ENCODE data around the gene BRINP2.

Gene BRINP2

GRCh38 chr1:177289532-177289931 lies 118.8 kb downstream of the BRINP2 start:
- no peaks in the 10 kb centered on the region for H3K27me3 ChIP-seq (ENCODE audit: insufficient read depth, poor library complexity, severe bottlenecking)
- no peak overlapping the region for H3K4me3 ChIP-seq (replicated peaks; ENCODE audit: insufficient read depth, low read length)
- H3K27ac ChIP-seq (replicated peaks): no peak overlapping the region
- TF ChIP-seq SPI1 (IDR thresholded peaks at IDR 0.05; ENCODE audit: borderline replicate concordance, low read depth) (no peak), GABPA (IDR thresholded peaks at IDR 0.05; ENCODE audit: low read depth) (no peak), POLR2AphosphoS5 (IDR thresholded peaks at IDR 0.05; ENCODE audit: low read depth) (no peak)
- TF ChIP-seq, protein P1, sequence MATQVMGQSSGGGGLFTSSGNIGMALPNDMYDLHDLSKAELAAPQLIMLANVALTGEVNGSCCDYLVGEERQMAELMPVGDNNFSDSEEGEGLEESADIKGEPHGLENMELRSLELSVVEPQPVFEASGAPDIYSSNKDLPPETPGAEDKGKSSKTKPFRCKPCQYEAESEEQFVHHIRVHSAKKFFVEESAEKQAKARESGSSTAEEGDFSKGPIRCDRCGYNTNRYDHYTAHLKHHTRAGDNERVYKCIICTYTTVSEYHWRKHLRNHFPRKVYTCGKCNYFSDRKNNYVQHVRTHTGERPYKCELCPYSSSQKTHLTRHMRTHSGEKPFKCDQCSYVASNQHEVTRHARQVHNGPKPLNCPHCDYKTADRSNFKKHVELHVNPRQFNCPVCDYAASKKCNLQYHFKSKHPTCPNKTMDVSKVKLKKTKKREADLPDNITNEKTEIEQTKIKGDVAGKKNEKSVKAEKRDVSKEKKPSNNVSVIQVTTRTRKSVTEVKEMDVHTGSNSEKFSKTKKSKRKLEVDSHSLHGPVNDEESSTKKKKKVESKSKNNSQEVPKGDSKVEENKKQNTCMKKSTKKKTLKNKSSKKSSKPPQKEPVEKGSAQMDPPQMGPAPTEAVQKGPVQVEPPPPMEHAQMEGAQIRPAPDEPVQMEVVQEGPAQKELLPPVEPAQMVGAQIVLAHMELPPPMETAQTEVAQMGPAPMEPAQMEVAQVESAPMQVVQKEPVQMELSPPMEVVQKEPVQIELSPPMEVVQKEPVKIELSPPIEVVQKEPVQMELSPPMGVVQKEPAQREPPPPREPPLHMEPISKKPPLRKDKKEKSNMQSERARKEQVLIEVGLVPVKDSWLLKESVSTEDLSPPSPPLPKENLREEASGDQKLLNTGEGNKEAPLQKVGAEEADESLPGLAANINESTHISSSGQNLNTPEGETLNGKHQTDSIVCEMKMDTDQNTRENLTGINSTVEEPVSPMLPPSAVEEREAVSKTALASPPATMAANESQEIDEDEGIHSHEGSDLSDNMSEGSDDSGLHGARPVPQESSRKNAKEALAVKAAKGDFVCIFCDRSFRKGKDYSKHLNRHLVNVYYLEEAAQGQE (IDR thresholded peaks at IDR 0.05; ENCODE audit: insufficient replicate concordance, low read depth): no peak
- TF ChIP-seq, protein P2, sequence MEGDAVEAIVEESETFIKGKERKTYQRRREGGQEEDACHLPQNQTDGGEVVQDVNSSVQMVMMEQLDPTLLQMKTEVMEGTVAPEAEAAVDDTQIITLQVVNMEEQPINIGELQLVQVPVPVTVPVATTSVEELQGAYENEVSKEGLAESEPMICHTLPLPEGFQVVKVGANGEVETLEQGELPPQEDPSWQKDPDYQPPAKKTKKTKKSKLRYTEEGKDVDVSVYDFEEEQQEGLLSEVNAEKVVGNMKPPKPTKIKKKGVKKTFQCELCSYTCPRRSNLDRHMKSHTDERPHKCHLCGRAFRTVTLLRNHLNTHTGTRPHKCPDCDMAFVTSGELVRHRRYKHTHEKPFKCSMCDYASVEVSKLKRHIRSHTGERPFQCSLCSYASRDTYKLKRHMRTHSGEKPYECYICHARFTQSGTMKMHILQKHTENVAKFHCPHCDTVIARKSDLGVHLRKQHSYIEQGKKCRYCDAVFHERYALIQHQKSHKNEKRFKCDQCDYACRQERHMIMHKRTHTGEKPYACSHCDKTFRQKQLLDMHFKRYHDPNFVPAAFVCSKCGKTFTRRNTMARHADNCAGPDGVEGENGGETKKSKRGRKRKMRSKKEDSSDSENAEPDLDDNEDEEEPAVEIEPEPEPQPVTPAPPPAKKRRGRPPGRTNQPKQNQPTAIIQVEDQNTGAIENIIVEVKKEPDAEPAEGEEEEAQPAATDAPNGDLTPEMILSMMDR (IDR thresholded peaks at IDR 0.05; ENCODE audit: insufficient read depth, low read length): no peak
- no peak for DNase-seq (ENCODE audit: low read depth in 1 of 2, low spot score in 1 of 2)

DNA sequence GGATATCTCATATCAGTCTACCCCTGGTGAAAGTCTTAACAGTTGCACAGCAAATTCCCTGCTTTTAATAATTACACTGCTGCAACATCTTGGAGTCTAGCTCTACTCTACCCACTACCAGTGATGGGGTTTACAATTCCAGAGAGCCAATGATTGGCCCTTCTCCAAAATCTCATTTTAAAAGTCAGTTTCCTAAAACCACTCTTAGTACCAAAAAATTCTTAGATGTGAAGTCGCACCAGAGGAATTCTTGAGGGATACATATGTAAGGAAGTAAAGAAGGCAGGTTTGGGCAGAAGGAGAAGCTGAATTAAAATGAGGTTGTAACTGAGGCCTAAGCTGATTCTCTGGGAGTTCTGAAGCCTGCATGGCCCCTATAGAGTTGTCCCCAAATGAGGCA lies 129.7 kb downstream of the BRINP2 start:
- Histone ChIP-seq H3K4me3 (replicated peaks; ENCODE audit: insufficient read depth, low read length) (no peak overlapping the region), H3K27me3 (ENCODE audit: insufficient read depth, poor library complexity, severe bottlenecking) (no peaks in the 10 kb centered on the region), H3K27ac (replicated peaks) (no peak overlapping the region)
- DNase-seq (ENCODE audit: low read depth in 1 of 2, low spot score in 1 of 2): no peak
- TF ChIP-seq, protein P2 (IDR thresholded peaks at IDR 0.05; ENCODE audit: insufficient read depth, low read length): no peak
- TF ChIP-seq POLR2AphosphoS5 (IDR thresholded peaks at IDR 0.05; ENCODE audit: low read depth) (no peak), GABPA (IDR thresholded peaks at IDR 0.05; ENCODE audit: low read depth) (no peak), SPI1 (IDR thresholded peaks at IDR 0.05; ENCODE audit: borderline replicate concordance, low read depth) (no peak)
- TF ChIP-seq, protein P1 (IDR thresholded peaks at IDR 0.05; ENCODE audit: insufficient replicate concordance, low read depth): no peak

DNA sequence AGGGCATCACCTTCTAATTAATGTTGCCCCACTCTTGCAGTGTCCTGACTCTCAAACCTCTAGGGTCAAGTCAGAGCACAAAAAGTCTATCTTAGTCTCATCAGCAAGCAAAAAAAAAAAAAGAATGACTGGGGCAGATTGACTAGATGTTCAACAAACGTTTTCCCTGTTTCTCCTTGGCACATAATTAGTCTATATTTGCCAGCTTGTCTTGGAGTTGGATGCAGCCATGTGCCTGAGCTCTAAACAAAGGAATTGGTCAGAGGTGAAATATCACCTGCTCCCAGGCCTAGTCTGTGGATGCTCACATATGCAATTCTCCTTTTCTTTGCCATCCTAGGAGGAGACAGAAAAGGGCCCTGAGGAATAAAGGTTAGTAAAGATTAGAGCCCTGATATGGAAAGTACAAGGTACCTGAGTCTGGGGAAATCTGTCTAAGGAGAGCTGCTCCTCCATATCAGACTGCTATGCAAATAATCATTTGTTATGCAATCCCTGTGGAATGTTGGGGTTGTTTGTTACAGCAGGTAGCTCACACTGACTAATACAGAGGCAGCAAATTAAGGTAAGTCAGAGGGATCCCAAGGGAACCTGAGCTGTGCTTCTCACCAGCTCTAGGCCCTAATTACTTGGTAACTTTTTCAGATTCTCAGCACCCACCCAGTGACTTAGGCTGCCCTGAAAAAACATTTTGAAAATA lies 130.8 kb downstream of the BRINP2 start:
- Histone ChIP-seq H3K4me3 (replicated peaks; ENCODE audit: insufficient read depth, low read length) (no peak overlapping the region), H3K27me3 (ENCODE audit: insufficient read depth, poor library complexity, severe bottlenecking) (no peaks in the 10 kb centered on the region), H3K27ac (replicated peaks) (no peak overlapping the region)
- TF ChIP-seq, protein P1 (IDR thresholded peaks at IDR 0.05; ENCODE audit: insufficient replicate concordance, low read depth): no peak
- TF ChIP-seq POLR2AphosphoS5 (IDR thresholded peaks at IDR 0.05; ENCODE audit: low read depth) (no peak), SPI1 (IDR thresholded peaks at IDR 0.05; ENCODE audit: borderline replicate concordance, low read depth) (no peak), GABPA (IDR thresholded peaks at IDR 0.05; ENCODE audit: low read depth) (no peak)
- TF ChIP-seq, protein P2 (IDR thresholded peaks at IDR 0.05; ENCODE audit: insufficient read depth, low read length): no peak
- no peak for DNase-seq (ENCODE audit: low read depth in 1 of 2, low spot score in 1 of 2)

Data from HL-60 (cell line).